GM12874 (cell line): ENCODE measurements around the gene SLC17A7.

Experiments used
- TF ChIP-seq, protein P1 (sequence below): IDR thresholded peaks from 2 replicates; pipeline ENCODE4 v1.5.1; 2011; ENCODE audit warnings: low read depth, mild to moderate bottlenecking, control low read depth, low read length, moderate library complexity; ENCODE audit not compliant: insufficient read depth

The SLC17A7 gene

DNA sequence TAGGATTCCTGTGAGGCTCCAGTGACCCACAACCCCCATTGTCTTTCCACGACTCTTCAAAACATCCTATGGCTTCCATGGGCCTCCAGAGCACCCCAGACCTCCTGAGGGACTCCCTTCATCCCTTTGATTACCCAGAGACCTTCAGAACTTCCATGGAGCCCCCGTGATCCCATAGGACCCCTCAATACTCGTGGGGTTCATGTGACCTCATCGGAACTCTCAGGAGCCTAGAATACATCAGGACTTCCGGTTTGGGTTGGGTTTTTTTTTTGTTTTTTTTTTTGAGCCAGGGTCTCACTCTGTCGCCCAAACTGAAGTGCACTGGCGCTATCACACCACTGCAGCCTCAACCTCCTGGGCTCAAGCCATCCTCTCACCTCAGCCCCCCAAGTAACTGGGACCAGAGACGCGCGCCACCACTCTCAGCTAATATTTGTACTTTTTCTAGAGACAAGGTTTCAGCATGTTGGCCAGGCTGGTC lies 12.5 kb upstream of the SLC17A7 start:
- TF ChIP-seq, protein P1, sequence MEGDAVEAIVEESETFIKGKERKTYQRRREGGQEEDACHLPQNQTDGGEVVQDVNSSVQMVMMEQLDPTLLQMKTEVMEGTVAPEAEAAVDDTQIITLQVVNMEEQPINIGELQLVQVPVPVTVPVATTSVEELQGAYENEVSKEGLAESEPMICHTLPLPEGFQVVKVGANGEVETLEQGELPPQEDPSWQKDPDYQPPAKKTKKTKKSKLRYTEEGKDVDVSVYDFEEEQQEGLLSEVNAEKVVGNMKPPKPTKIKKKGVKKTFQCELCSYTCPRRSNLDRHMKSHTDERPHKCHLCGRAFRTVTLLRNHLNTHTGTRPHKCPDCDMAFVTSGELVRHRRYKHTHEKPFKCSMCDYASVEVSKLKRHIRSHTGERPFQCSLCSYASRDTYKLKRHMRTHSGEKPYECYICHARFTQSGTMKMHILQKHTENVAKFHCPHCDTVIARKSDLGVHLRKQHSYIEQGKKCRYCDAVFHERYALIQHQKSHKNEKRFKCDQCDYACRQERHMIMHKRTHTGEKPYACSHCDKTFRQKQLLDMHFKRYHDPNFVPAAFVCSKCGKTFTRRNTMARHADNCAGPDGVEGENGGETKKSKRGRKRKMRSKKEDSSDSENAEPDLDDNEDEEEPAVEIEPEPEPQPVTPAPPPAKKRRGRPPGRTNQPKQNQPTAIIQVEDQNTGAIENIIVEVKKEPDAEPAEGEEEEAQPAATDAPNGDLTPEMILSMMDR: no peak

DNA sequence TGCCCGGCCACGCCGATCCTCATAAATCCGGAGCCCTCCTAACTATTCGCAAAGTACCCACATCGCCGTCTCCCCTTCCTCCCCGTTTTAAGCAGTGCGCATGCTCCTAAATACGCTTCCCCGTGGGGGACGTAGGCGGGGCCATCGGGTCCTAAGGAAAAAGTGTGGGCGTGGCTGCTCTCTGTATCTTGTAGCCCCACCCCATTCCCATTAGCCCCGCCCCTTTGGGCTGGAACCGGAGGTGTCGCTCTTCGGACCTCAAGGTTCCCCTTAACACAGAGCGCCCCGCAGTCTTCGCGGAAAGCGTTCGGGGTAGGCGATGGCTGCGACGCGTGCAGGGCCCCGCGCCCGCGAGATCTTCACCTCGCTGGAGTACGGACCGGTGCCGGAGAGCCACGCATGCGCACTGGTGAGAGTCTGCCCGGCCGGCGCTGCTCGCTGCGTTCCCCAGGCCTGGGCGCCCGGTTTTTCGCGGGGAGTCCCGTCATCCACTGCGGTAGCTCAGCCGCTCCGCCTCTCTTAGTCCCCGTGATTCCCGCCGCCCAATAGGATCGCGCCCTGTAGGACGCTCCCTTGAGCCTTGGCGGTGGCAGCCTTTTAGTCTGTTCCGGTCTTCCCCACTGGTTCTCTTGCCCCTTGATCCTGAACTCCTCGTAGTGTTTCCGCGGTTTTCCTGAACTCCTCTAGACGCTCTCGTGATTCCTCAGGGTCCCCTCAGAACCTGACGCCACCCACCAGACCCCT lies 11.9 kb upstream of the SLC17A7 start, which contains the start of gene ALDH16A1:
TSS of gene ALDH16A1 (plus strand) at position 213 of the 744 bp plus-strand sequence. CDS start at position 320, 107 bp downstream.
- TF ChIP-seq, protein P1: no peak

DNA sequence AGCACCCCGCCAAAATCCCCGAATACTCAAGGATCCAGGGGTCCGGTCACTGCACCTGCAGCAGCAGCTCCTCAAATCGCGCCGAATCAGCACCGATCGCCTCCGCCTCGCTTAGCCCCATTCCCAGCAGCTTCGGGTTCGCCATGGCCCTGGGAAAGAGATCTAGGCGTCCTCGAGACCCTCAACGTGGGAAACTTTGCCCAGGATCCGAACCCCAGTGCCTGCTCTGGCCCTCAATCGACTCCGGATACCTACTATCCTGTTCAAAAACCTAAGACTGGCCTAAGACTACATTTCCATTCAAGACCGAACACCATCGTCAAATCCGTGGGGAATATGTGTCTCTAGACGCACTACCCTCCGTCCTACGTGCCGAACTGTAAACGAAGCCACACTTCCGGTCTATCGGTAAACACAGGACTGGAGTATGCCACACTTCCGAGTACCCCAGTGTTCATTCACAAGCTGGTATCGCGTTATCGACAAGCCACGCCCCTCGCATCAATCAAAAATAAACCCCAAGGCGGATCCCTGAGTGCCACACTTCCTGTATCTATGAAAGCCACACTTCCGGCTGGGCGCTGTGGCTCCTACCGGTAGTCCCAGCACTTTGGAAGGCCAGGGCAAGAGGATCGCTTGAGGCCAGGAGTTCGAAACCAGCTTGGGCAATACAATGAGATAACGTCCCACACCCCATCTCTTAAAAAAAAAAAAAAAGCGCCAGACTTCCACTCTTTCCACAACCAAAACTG lies 10.3 kb upstream of the SLC17A7 start, which contains the start of gene PIH1D1:
TSS of gene PIH1D1 (minus strand) at position 385 of the 752 bp plus-strand sequence. CDS start at position 145, 240 bp downstream.
- TF ChIP-seq, protein P1: no peak

DNA sequence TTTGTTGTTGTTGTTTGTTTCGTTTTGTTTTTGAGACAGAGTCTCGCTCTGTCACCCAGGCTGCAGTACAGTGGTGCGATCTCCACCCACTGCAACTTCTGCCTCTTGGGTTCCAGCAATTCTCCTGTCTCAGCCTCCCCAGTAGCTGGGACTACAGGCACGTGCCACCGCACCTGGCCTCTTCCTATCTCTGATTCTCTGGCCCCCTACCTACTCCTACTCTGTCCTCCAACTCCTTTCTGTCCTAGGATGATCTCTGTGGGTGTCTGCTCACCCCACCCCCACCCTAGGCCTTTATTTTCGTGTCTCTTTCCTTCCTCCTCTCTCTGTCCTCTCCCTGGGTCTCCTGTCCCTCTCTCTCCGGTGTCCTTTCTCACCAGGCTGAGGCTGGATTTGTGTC lies 9.1 kb upstream of the SLC17A7 start:
- TF ChIP-seq, protein P1: no peak

DNA sequence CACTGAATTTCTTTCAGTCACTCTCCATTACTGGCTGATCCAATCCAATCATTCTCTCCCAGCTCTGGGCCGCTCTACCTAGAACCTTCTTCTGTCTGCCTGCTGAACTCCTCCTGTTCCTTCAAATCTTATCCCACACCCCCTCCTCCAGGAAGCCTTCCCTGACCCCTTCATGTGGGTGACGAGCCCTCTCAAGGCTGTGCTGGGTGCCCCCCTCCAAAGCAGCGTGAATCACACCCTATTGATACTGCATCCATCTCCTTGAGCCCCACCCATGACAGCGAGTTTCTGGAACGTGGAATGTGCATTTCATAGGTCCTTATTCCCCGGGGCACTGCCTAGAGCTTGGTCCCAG lies 7.1 kb upstream of the SLC17A7 start:
- TF ChIP-seq, protein P1: no peak

DNA sequence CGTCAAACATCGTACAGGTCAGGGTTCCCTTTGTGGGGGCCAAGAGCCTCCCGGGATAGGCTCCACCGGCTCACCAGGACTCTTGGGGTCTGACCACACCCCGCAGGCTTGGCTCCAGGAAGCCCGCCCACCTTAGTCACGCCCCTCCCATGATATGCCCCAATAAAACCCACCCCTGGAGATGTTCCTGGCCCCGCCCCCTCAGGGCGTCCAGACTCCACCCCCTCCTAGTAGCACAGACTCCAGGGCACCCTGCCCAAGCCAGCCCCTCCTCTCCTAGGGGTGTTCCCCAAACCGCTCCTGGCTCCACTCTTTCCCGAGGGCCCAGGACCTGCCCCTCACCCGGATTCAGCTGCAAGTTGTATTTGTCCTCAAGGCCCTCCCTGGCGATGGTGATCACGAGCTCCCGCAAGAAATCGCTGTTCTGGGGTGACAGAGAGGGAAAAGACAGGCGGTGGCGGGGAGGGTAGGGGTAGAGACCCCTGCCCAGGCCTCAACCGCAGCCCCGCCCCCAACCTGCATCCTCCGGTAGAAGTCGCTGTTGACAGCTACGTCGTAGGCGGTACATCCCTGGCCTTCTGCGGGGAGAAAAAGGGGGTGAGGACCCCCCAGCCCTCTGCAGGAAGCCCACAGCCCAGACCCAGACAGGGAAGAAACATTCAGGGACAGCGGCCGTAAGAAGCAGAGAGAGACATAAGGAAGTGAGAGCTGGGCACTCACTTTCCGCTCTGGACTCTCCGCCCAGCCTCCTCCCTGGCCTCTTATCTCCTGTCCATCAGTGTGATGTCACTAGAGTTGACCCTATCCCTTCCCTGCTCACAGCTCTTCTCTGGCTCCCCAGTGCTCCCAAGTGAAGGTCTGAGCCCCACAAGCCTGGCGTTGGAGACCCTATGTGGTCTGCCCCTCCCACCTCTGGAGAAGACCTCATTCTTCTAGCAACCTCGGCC lies 6.4 kb upstream of the SLC17A7 start:
- TF ChIP-seq, protein P1: no peak
